Stimulated activated CD4-positive, alpha-beta T cell treated with anti-CD3 and anti-CD28 coated beads, Interleukin-2, amount 100 ng/mL, for 48 hours (primary cell): ENCODE results near the gene PRSS36.
"Not testable (repeated sequence)": the region's sequence is repeated elsewhere in the genome, so short reads cannot be mapped to it uniquely, and the experiment has no call there.

Experiments used
- DNase-seq, 2 donors: peaks; one replicate each; pipeline ENCODE4 v3.0.0-alpha.2; 2020

Gene PRSS36

DNA sequence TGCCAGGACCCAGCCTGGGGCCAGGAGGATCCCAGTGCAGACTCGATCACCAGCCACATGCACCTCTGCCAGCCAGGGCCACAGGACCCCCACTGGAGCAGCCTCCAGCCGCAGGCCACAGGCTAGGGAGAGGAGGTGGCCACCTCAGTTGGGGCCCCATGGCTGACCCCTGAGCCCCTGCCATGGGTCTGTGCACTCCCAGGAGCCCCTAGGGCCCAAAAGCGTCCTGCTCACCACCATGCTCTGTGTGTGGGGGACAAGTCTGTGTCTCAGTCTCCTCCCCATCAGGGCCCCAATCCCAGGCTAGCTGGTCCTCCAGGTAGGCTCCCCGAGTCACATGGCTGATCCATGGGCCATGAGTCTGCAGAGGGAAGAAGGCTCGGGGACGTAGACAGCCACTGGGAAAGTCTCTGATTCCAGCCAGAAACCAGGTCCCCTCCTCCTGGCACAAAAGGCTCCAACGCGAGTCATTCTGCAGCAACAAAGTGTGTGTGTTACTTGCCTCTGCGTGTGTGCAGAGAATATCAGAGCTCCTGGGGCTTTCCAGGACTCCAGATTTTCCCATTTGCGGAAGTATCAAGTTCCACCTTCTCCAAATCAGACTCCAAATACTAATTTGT lies 8.3 kb downstream of the PRSS36 start:
- no peak for DNase-seq

DNA sequence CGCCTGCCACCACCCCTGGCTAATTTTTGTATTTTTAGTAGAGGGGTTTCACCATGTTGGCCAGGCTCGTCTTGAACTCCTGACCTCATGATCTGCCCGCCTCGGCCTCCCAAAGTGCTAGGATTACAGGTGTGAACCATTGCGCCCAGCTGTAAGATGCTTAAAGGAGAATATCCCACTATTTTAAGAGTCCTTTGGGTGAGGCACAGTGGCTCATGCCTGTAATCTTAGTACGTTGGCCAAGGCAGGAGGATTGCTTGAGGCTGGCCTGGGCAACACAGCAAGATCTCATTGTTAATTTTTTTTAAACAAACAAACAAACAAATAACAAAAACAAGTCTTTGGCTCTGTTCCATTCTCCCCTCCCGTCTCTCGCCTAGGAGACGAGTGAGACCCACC lies 8.8 kb downstream of the PRSS36 start:
- DNase-seq: not testable (repeated sequence)

DNA sequence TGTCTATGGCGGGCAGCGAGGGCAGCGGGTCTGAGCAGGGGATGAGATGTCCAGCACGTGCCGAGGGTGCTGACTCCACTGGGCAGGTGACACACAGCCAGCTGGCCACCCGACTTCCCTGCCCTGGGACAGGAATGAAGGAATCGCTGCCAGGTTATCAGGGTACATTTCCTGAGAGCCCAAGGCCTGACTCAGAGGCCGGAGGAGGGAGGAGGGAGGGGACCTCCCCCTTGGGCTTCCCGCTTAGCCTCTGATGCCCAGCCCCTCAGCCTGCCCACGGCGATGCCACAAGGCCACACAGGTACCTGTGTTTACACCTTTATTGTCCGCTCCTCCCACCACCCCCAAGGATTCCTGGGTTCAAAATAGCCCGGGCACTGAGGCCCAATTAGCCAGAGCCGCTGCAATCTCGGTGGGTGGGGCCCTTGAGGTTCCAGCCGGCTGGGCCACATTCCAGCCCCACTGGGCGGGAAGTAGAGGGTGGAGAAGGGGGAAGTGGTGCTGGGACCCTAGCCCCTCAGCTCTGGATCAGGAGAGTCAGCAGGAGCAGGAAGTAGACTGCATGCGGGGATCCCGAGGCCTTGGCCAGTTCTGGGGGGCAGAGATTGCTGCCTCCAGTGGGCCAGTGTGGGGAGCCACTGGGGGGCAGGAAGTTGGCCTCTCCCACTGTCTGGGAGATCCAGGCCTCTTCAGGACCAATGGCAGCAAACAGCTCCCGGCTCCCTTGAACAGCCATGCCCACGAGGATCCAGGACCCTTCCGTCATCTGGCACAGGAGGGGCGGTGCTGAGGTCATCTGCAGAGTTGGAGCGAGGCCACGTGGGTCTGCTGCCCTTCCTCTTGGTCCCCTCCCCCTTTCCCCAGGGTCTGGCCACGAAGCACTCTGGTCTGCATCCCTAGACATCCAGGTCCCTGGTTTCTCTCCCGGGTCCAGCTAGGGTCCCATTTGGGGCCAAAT lies 11.0 kb downstream of the PRSS36 start:
- DNase-seq: no peak

DNA sequence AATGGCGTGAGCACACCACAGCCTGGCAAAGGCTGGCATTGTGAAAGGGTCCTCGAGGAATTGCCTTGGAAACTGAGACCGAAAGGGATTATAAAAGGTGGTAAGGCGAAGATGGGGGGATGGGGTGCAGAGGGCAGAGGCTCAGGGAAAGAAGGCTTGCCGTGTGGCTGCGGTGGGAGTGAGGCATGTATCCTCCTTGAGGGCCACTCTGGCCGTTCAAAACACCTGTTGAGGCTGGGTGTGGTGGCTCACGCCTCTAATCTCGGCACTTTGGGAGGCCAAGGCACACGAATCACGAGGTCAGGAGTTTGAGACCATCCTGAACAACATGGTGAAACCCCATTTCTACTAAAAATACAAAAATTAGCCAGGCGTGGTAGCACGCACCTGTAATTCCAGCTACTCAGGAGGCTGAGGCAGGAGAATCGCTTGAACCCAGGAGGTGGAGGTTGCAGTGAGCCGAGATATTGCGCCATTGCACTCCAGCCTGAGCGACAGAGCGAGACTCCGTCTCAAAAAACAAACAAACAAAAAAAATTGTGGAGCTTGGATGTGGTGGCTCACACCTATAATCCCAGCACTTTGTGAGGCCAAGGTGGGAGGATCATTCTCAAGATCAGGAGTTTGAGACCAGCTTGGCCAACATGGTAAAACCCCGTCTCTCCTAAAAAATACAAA lies 12.9 kb downstream of the PRSS36 start:
- DNase-seq: not testable (repeated sequence)

DNA sequence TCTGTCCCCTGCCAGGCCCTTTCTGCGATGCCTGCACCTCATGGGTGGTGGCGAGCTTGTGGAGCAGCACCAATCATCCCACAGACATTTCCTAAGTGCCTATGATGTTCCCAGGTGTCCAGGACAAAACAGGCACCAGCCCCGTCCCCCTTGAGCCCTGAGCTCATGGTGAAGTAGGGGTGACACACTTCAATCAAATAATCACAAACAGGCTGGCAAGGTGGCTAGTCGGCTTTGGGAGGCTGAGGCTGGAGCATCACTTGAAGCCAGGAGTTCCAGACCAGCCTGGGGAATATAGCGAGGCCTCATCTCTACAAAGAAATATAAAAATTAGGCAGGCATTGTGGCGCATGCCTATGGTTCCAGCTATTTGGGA lies 13.6 kb downstream of the PRSS36 start:
- no peak for DNase-seq

DNA sequence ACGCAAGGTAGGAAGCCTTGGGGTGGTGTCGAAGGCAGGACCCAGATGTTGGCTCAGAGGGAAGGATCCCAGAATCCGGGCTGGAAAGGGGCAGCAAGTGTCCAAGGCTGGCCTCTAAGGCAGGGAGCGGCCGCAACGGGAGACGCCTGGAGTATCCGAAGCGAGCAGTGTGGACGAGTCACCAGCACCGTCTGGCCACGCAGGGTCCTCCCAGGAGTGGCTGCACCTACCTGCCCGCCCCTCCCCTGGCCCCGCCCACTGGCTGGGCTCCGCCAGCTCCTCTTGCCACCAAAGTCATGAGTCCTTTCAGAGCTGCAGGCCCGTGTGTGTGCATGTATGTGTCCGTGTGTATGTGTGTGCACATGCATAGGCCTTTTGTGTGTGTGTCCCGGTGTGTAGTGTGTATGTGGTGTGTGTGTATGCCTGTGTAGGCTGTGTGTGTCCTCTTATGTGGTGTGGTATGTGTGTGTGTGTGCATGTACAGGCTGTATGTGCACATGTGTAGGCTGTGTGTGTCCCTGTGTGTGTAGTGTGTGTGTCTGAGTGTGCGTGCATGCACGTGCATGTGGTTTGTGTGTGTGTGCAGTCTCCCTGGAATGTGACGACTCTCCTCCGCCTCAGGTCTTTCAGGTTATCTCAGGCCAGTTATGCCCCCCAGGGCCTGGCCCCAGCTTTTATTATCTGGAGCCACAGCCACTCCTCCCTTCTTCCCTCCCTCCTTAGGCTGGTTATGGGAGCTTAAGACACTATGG lies 14.2 kb downstream of the PRSS36 start, which contains the start of gene PRSS8:
Gene PRSS8 (minus strand): TSS at position 193 of the 752 bp plus-strand sequence. CDS start 229 bp downstream, outside the sequence.
- DNase-seq: no peak

DNA sequence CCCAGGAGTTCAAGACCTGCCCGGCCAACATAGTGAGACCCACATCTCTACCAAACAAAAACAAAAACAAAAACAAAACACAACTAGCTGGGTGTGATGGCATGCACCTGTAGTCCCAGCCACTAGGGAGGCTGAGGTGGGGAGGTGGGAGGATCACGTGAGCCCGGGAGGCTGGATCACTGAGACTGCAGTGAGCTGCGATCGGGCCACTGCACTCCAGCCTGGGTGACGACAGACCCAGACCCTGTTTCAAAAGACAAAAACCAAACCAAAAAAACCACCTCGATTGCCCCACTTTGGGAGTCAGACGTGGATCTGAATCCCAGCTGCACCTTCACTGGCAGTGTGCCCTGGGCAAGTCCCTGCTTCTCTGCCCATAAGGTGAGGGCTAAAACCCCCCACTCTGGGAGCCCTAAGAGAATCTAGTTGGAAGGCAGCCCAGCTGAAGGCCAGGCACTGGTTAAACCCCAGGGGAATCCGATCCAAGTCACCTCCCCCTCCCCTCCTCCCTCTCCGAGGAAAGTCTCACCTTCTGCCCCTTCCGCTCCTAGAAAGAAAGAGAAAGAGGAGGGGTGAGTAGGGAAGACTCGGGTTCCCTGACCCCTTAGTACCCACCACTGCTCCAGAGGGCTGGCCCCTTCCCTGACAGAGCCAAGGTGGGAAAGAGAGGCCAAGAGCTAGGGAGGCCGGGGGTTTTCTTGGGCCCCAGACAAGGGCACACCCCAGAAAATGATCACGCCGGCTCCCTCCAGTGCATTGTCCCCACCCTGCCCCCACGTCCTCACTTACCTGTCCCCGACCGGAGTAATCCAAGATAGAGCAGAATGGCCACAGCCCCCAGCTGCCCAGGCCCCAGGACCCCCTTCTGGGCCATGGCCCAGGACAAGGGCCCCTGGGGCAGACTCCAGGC lies 15.0 kb downstream of the PRSS36 start:
- no peak for DNase-seq

DNA sequence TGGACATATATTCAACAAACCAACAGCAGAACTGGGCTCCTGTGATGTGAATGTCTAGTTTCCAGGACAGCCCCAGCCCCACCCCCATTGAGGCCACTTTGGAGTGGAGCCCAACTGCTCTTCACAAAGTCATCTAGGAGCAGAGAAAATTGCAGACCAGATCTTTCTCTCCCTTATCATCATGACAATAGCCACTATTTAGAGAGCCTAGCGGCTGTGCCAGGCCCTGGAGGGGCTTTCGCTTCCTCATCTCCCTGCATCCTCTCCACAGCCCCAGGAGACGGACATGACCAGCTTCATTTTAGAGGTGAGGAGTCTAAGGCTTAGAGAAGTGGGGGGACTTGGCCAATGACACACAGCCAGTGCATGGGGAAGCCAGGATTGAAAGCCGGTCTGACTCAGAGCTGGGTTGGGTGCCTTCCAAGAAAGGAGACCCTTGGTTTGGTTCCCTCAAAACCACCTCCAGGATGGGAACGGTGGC lies 15.7 kb downstream of the PRSS36 start:
- DNase-seq: no peak

DNA sequence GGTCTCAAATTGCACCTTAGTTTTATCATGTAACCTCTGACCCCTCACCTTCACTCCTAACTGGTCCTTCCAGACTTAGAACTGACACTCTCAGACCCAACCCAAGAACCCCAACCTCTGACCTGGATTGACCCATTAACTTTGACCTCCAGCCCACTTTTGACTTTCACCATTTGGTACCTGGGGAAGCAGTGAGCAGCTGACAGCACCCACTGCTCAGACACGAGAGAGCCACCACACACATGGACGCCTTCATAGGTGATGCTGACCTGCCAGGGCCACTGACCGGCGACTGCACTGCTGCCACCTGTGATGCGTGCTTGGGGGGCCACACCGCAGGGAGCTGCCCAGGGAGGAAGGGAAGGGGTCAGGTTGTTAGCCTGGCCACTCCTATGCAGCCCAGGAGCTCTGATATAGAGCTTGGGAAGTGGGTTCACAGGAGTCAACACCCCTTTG lies 16.8 kb downstream of the PRSS36 start:
- no peak for DNase-seq

DNA sequence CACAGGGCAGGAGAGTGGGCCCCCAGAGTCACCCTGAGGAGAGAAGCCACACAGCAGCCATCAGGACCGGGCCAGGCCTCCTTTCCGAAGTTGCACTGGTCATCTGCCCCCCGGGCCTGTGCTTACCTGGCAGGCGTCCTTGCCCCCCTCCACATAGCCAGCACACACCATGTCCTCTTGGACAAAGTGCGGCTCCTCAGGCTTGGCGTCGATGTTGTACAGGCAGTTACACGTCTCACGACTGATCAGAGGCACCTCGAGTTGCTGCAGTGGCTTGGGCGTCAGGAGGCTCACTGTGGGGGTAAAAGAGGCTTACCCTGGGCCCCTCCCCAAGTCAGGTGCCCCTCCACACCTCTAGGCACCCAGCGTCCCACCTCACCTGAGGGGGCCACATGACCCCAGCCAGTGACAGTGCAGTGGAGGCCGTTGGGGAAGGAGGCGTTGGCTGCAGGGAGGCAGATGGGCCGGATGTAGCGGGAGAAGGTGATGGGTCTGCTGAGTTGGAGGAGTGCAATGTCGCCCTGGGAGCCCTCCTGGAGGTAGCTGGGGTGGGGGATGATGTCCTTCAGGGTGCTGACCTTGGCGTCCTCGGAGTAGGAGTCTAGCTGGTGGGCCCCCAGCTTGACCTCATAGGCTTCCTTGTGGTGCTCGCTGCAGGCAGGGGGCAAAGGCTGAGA lies 17.4 kb downstream of the PRSS36 start:
- DNase-seq: no peak

DNA sequence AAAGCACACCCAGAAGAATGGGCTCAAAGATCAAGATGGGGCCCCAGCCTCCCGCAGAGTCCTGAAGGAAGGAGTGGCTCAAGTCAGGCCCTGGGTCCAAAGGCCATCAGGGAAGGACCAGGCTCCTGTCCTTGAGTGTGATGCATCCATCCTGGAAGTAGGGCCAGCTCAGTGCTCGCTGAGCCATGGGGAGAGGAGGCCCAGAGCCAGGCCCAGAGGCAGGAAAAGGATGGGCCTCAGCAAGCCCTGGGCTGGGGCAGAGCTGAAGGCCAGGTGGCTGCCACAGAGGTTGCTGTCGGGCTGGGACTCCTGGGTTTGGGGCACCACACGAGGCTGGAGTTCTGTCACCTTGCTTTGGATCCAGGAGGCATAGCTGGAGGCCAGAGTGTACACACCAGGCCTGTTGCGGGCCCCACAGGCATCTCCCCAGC lies 18.0 kb downstream of the PRSS36 start:
- DNase-seq: no peak

DNA sequence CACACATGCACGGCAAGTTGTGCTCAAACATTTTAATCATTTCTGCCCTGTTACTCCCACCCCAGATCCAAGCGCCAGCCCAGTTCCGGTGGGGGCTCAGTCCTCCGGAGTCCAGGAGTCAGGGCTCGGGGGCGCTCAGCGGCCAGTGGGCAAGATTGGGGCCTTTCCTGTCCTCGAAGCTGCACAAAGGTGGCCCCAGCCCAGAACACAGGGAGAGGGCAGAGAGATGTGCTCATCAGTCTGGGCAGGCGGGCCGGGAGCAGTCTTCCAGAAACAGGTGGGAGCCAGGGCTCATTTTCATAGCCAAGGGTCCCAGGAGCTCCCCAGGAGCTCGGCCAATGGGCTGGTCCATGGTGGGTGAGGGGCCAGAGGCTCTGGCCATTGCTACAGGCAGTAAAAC lies 18.4 kb downstream of the PRSS36 start:
- DNase-seq: no peak

DNA sequence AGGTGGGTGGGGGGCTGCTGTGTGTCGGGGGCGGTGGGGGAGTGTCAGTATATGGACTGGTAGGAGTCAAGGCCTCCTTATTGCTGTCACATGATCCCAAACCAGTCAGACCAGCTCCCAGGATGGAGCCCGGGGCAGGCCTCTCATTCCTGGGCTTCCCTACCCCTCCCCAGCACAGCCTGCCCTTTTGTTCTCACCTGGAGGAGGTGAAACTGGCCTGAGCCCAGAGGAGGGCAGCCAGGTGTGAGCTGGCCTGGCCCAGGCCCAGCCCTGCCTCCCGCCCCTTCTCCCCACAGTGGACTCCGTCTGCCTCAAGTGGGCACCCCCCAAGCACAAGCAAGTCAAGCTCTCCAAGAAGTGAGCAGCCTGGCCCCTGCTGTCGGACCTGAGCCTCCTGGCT lies 19.0 kb downstream of the PRSS36 start:
- DNase-seq: no peak

DNA sequence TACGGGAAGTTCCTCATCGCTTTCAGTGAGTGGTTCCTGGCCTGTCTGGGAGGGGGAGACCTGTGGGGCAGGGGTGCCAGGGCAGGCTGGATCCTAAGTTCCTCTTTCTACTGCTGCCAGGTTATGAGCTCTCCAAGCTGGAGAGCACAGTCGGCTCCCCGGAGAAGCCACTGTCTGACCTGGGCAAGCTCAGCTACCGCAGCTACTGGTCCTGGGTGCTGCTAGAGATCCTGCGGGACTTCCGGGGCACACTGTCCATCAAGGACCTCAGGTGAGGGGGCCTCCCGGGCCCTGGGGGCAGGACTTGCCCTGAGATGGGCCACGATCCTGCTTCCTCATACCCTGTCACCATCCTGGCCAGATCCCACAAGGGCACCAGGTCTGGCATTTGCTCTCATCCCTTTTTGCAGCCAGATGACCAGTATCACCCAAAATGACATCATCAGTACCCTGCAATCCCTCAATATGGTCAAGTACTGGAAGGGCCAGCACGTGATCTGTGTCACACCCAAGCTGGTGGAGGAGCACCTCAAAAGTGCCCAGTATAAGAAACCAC lies 19.5 kb downstream of the PRSS36 start:
- DNase-seq: no peak

DNA sequence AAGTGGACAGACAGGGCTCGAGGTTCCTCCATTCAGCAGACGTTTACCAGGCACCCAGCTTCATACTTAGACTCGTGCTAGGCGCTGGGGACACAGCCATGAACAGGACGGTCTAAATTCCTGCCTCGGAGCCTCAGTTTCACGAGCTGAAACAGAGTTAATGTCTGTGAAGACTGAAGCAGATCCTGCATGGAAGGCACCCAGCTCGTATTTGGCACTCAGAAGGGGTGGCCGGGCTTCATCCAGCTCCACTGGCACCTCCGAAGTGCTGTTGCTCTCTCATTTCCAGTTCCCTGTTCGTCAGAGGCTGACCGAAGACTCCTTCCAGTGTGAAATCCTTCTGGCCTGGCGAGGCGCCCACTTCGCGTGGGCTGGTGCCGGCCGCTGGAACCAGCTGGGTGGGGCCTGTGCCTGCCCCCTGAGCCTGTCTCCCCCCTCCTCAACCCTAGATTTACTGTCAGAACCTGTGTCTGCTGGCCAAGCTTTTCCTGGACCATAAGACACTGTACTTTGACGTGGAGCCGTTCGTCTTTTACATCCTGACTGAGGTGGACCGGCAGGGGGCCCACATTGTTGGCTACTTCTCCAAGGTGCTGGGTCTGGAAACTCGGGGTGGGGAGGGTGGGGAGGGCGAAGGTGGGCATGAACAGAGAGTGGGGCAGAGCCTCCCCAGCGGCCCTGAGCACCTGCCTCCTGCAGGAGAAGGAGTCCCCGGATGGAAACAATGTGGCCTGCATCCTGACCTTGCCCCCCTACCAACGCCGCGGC lies 20.1 kb downstream of the PRSS36 start:
- DNase-seq: no peak

DNA sequence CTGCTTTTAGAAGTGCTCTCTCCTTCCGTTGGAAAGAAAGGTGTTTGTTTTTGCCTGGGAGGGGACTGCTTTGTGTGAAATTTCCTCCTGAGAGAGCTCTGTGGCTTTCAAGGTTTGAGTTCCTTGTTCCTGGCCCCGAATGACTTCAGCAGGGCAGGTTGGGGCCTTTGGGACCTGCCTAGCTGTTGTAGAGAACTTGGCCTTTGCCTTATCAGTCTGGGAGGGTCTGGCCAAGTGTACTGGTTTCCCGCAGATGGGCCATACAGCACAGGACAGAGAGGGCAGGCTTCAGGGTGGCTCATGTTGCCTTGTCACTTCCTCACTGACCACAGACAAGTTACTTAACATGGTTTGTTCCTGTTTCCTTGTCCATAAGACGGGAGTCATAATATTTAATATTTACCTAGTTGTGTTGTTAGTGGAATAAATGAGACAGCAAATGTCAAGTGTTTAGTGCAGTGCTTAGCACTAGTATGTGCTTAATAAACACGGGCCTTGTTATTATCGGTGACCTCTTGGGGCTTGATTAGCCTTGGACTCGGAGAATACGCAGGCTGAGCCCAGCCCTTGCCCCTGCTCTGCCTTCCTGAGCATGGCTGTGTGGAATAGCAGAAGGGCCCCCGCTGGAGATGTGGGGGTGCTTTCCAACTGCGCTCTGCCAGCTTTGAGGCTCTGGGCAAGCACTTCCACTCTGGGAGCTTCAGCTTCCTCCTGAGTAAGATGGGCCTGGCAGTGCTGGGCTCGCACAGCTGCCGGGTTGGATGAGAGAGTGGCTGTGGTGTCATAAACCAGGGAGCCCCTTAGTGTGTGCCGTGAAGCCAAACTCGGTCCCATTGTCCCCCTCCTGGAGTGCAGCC lies 20.9 kb downstream of the PRSS36 start:
- no peak for DNase-seq

DNA sequence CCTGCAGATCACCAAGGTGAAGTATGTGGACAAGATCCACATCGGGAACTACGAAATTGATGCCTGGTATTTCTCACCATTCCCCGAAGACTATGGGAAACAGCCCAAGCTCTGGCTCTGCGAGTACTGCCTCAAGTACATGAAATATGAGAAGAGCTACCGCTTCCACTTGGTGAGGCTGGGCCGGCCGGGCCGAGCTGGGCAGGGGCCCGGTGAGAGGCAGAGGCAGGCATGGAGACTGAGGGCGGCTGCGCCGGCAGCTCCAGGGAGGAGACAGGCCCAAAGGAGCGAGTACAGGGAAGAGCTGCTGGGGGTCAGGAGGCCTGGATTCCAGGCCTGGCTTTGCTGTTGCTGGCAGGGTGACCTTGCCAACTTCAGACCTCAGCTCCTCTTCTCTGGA lies 22.7 kb downstream of the PRSS36 start:
- no peak for DNase-seq

DNA sequence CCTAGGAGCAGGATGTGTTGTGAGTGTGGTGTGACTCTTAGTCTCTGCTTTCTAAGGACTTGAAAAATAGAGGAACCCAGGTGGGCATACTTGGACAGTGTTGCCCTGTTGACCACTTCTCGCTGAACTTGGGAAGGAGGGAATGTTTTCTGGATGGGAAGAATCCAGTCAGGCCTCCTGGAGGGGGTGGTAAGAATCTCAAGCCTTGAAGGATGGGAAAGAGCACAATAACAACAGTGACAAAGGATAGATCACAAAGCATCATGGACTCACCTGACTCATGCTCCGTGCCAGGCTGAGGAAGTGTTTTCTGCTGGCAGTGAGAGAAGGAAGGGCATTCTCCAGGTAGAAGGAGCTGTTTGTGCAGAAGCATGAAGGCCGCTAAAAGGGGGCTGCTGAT lies 24.0 kb downstream of the PRSS36 start:
- no peak for DNase-seq

DNA sequence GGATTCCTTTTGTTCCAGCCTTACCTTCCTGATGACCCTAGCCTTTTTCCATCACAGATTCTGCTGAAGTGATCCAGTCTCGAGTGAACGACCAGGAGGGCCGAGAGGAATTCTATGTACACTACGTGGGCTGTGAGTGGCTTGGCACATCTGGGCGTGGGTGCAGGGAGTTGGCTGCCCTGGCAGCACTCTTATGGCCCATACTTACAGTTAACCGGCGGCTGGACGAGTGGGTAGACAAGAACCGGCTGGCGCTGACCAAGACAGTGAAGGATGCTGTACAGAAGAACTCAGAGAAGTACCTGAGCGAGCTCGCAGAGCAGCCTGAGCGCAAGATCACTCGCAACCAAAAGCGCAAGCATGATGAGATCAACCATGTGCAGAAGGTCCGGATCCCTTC lies 29.7 kb downstream of the PRSS36 start:
- no peak for DNase-seq
